Measurements from ENCODE around the gene SHF.

The SHF gene

DNA sequence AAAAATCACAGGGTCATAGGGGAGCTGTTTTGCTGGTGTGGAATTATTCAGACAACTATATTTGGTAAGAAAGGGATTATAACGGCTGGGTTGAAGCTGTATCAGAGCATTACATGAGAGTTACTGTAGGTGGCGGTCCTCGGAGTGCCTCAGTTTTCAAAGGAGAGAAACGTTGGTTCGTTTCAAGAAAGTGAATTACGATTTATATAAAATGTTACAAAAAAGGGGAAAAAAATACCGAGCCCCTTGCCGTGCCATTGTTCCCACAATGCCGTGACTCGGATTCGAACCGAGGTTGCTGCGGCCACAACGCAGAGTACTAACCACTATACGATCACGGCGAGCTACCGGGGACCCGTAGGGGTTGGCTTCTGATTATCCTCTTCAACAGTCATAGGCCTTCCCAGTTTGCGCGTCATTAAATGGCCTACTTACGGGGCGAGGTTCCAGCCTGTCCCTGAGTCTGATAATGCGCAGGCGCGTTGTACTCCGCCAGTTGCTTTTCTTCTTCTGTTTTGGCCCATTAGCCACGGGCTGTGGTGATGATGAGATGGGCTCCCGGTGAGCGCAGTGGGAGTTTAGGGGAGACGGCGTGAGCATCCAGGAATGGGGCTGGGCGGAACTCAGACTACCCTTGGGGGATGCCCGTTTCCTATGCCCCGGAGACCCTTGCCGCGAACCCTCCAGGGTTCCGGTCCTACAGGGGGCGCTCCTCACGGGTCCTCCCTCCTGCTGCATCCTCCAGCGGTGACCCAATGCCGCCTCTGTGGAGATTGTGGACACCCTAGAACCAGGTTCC, 10.8 kb upstream of the SHF start:
- Histone ChIP-seq H3K4me3 (ENCODE audit: insufficient read depth, low read depth, low read length) (peak overlapping the region; percentile 98), H3K36me3 (ENCODE audit: control insufficient read depth, insufficient read depth, low read length) (no peaks in the 10 kb centered on the region), H3K4me1 (ENCODE audit: control insufficient read depth, insufficient read depth, low read length) (no peaks in the 10 kb centered on the region), H3K27ac (ENCODE audit: insufficient read depth, low read depth, low read length, poor library complexity, severe bottlenecking) (peak overlapping the region; percentile 9), H3K27me3 (ENCODE audit: control insufficient read depth, insufficient read depth, low read length, poor library complexity, severe bottlenecking) (no peaks in the 10 kb centered on the region), H3K9me3 (ENCODE audit: control insufficient read depth, low read length) (no peaks in the 10 kb centered on the region)
- WGBS, 2 experiments, result 0 to 1% methylated on average over 42 of the region's 42 CpGs

DNA sequence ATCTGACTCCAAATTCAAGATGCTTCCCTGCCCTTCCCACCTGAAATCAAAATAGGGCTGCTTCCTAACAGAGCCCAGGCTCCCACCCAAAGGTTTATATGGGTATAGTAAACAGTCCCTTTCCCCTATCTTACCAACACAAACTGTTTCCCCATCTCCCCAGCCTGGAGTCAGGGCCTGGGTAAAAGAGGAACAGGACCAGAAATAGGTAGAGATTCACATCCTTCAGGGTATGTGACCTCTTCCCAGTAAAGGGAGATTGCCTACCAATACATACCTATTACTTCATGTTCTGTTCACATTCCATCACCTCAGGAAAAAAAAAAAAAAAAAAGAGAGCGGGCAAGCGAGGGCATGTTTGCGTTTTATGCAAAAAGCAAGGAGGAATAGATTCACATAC, 9.7 kb upstream of the SHF start:
- no CpG with 5 or more reads among the region's 3 CpGs for WGBS, 2 experiments
- no peak overlapping the region for H3K4me3 ChIP-seq (ENCODE audit: insufficient read depth, low read depth, low read length)
- no peak overlapping the region for H3K27ac ChIP-seq (ENCODE audit: insufficient read depth, low read depth, low read length, poor library complexity, severe bottlenecking)

DNA sequence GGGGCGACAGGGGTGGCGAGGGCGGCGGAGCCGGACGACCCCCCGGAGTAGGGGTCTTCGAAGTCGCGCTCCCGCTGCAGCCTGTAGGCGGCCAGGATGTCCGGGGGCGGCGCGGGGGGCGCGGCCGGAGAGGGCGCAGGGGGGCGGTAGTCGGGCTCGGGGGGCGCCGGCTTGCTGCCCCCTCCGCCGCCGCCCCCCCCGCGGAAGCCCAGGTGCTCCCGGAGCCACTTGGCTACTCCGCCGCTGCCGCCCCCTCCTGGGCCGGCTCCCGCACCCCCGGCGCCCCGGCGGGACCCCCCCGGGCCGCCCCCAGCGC, 230 bp downstream of the SHF start:
- Histone ChIP-seq H3K27ac (ENCODE audit: insufficient read depth, low read depth, low read length, poor library complexity, severe bottlenecking) (no peak overlapping the region), H3K9me3 (ENCODE audit: control insufficient read depth, low read length) (no peaks in the 10 kb centered on the region), H3K4me1 (ENCODE audit: control insufficient read depth, insufficient read depth, low read length) (peaks cover 28% of the 10 kb centered on the region), H3K4me3 (ENCODE audit: insufficient read depth, low read depth, low read length) (peak overlapping the region; percentile 76), H3K27me3 (ENCODE audit: control insufficient read depth, insufficient read depth, low read length, poor library complexity, severe bottlenecking) (peaks cover 25% of the 10 kb centered on the region), H3K36me3 (ENCODE audit: control insufficient read depth, insufficient read depth, low read length) (no peaks in the 10 kb centered on the region)
- WGBS, 2 experiments, result 1% methylated on average over 43 of the region's 43 CpGs

More for the DNA sequence above, 9.7 kb upstream of the SHF start:
- H3K27me3 ChIP-seq (ENCODE audit: control insufficient read depth, insufficient read depth, low read length, poor library complexity, severe bottlenecking), result no peaks in the 10 kb centered on the region
- no peaks in the 10 kb centered on the region for H3K36me3 ChIP-seq (ENCODE audit: control insufficient read depth, insufficient read depth, low read length)
- H3K9me3 ChIP-seq (ENCODE audit: control insufficient read depth, low read length), result no peaks in the 10 kb centered on the region
- H3K4me1 ChIP-seq (ENCODE audit: control insufficient read depth, insufficient read depth, low read length), result no peaks in the 10 kb centered on the region

DNA sequence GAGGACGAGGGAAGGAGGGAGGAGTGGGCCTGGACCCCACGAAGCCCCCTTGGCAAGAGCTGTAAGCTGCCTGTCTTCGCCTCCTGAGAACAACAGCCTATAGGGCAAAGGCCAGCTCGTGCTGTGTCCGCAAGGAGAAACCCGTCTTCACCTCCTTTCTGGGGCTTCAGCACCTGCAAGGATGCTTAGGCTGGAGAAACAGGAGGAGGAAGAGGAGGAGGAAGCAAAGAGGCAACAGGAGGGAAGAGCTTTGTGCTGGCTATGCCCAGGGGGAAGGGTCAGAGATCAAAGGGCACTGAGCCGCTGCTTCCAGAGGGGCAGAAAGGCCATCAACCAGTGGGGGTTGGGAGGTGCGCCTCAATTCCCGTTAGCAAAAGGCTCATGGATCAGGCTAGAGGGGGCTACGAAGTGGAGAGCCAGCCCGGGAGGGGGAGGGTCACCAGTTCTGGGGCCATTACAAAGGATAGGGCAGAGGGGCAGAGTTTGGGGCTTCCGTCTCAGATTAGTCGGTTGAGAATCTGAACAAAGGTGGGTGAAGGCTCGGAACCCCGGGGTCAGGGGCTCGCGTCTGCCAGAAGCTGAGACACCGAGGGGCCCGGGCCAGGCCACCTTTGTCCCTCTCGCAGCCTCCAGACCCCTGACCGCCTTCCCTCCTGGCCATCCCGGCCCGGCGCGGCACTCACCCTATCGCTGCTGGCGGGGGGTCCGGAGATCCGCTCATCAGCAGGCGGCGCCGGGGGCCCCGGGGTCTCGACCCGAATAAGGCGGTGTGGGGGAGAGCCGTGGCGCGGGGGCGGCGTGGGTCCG, 792 bp downstream of the SHF start:
- H3K27me3 ChIP-seq (ENCODE audit: control insufficient read depth, insufficient read depth, low read length, poor library complexity, severe bottlenecking), result peaks cover 25% of the 10 kb centered on the region
- no peaks in the 10 kb centered on the region for H3K9me3 ChIP-seq (ENCODE audit: control insufficient read depth, low read length)
- H3K27ac ChIP-seq (ENCODE audit: insufficient read depth, low read depth, low read length, poor library complexity, severe bottlenecking), result peak overlapping the region; percentile 62
- H3K4me3 ChIP-seq (ENCODE audit: insufficient read depth, low read depth, low read length), result peak overlapping the region; percentile 76
- peaks cover 28% of the 10 kb centered on the region for H3K4me1 ChIP-seq (ENCODE audit: control insufficient read depth, insufficient read depth, low read length)
- WGBS, 2 experiments, result 3% methylated on average over 42 of the region's 42 CpGs
- no peaks in the 10 kb centered on the region for H3K36me3 ChIP-seq (ENCODE audit: control insufficient read depth, insufficient read depth, low read length)

DNA sequence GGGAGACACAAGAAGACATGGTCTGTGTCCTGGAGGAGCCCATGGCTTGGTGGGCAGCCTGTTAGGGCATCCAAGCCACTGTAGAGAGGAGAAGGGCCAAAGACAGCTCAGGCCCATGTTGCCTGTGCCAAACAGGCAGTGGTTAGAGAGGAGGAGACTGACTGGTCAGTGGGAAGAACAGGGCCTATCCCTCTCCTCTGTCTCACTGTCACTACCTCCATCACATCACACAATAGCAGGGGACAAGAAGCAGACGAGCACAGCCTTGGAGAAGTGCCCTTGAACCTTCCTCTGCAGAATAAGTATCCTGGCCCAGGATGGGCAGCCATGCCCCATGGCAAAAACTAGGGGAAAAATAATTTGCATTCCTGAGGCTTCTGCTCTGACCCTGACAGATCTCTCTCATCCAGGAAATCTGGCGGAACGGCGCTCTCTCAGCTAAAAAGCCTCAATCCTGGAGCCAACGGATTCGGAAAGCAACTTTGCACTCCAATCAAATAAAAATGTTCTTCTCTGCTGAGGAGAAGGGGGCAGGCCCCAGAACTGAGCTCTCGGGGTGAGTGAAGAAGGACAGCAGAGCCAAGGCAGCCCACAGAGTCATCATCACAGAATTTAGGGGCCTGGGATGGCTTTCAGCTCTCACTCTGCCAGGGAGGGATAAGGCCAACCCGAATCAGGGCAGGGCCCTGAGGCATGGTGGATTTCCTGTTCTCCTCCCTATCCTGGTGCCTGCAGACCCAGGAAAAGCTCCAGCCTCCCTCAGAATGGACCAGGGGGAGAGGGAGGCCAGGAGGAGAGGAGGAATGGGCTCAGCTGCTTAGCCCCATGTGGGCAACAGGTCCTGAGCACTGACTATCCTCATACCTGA, 1.6 kb downstream of the SHF start:
- Histone ChIP-seq H3K27ac (ENCODE audit: insufficient read depth, low read depth, low read length, poor library complexity, severe bottlenecking) (peak overlapping the region; percentile 62), H3K4me3 (ENCODE audit: insufficient read depth, low read depth, low read length) (peak overlapping the region; percentile 76), H3K4me1 (ENCODE audit: control insufficient read depth, insufficient read depth, low read length) (peaks cover 28% of the 10 kb centered on the region), H3K36me3 (ENCODE audit: control insufficient read depth, insufficient read depth, low read length) (no peaks in the 10 kb centered on the region), H3K27me3 (ENCODE audit: control insufficient read depth, insufficient read depth, low read length, poor library complexity, severe bottlenecking) (peaks cover 25% of the 10 kb centered on the region), H3K9me3 (ENCODE audit: control insufficient read depth, low read length) (no peaks in the 10 kb centered on the region)
- 76 to 78% methylated on average over 8 of the region's 8 CpGs for WGBS, 2 experiments

DNA sequence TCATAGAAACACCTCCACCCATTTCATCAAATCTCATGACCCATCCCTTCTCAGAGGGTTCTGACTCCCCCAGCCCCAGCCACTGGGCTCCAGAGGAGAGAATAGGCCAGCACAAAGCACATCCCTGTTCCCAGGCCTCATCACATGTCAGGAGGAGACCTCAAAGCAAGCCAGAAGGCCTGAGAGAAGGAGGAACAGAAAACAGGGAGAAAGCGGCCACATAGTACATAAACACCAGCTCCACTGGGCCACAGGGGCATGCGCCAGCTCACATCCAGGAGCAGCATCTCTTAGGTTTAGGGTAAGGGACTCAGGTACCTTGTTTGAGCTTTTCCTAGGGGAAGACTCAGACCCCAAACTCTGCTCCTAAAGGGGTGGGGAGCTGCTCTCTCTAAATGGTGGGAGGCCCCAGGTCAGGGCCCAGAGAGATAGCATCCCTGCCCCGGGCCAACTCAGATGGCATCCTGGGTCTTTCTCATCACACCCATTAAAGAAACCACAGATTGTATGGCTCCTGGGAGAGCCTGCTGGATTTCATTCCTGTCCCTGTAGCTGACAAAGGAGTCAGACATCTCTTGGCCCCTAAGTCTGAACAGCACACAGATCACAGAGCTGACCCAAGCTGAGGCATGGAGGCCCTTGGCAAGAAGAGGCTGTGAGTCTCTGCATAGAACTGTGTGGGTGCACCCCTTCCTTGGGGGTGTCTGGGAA, 2.5 kb downstream of the SHF start:
- Histone ChIP-seq H3K36me3 (ENCODE audit: control insufficient read depth, insufficient read depth, low read length) (no peaks in the 10 kb centered on the region), H3K27me3 (ENCODE audit: control insufficient read depth, insufficient read depth, low read length, poor library complexity, severe bottlenecking) (peaks cover 23% of the 10 kb centered on the region), H3K4me1 (ENCODE audit: control insufficient read depth, insufficient read depth, low read length) (peaks cover 28% of the 10 kb centered on the region), H3K27ac (ENCODE audit: insufficient read depth, low read depth, low read length, poor library complexity, severe bottlenecking) (no peak overlapping the region), H3K4me3 (ENCODE audit: insufficient read depth, low read depth, low read length) (peak overlapping the region; percentile 76), H3K9me3 (ENCODE audit: control insufficient read depth, low read length) (no peaks in the 10 kb centered on the region)
- 92 to 94% methylated on average over 3 of the region's 3 CpGs for WGBS, 2 experiments

DNA sequence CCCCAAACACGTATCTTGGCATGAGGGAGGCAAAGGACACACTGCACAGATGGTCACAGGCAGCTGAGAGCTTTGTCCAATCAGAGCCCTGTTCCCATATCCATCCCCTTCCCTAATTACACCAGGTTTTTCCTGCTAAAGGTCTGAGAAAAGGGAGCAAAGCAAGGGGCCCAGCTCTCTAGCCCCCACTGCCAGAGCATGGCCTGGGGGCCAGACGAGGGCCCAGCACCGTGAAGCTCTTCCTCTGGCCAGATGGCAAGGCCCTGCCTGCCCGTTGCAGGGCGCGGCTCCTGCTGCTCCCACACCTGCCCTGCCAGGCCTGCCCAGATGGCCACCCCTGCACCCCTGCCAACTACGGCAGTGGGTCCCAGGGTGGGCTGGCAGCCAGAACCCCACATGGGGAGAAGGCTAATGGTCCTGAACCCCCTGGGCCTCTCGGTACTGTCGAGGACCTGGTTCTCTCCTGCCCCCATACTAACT, 3.2 kb downstream of the SHF start:
- no peak overlapping the region for H3K27ac ChIP-seq (ENCODE audit: insufficient read depth, low read depth, low read length, poor library complexity, severe bottlenecking)
- peaks cover 16% of the 10 kb centered on the region for H3K27me3 ChIP-seq (ENCODE audit: control insufficient read depth, insufficient read depth, low read length, poor library complexity, severe bottlenecking)
- WGBS, 2 experiments, result 88 to 92% methylated on average over 9 of the region's 9 CpGs
- H3K36me3 ChIP-seq (ENCODE audit: control insufficient read depth, insufficient read depth, low read length), result no peaks in the 10 kb centered on the region
- H3K4me1 ChIP-seq (ENCODE audit: control insufficient read depth, insufficient read depth, low read length), result peaks cover 28% of the 10 kb centered on the region
- H3K4me3 ChIP-seq (ENCODE audit: insufficient read depth, low read depth, low read length), result no peak overlapping the region
- H3K9me3 ChIP-seq (ENCODE audit: control insufficient read depth, low read length), result no peaks in the 10 kb centered on the region

DNA sequence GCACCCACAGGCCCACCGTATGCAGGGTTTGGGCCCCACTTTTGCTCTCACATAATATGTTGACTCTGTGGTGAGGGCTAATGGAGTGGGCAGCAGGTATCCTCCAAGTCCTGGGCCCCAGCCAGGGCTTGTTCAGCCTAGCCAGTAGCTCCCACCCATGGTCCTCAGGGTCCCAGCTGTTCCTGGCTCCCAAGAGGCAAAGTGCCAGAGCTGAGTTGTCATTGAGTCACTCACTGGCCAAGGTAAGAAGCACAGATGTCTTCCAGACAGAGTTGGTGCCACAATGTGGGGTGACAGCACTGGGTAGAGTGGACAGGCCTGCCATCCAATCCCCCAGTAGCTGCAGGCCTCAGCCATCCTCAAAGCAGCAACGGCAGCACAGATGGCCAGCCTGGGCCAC, 4.3 kb downstream of the SHF start:
- Histone ChIP-seq H3K36me3 (ENCODE audit: control insufficient read depth, insufficient read depth, low read length) (no peaks in the 10 kb centered on the region), H3K27me3 (ENCODE audit: control insufficient read depth, insufficient read depth, low read length, poor library complexity, severe bottlenecking) (peaks cover 5% of the 10 kb centered on the region), H3K4me1 (ENCODE audit: control insufficient read depth, insufficient read depth, low read length) (peaks cover 28% of the 10 kb centered on the region), H3K9me3 (ENCODE audit: control insufficient read depth, low read length) (no peaks in the 10 kb centered on the region), H3K27ac (ENCODE audit: insufficient read depth, low read depth, low read length, poor library complexity, severe bottlenecking) (no peak overlapping the region), H3K4me3 (ENCODE audit: insufficient read depth, low read depth, low read length) (no peak overlapping the region)
- WGBS, 2 experiments, result 94 to 95% methylated on average over 2 of the region's 2 CpGs

DNA sequence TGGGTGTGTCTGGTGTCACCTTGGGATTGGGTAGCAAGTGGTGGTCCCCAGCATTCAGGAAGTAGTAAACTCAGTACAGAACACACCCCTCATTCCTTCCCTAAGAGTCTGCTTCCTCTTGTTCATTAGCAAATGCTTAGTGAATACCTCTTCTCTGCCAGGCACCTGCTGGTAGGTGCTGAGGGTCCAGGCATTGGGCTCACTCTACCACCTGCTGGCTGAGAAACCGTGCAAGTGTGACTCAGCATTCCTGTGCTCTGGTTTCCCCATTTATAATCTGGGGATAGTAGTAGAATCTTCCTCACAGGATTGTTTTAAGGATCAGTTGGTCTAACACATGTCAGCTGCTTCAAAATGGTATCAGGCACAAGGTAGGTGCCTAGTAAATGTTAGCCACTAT, 4.8 kb downstream of the SHF start:
- 0 to 31% methylated on average over 1 of the region's 1 CpG for WGBS, 2 experiments
- Histone ChIP-seq H3K9me3 (ENCODE audit: control insufficient read depth, low read length) (no peaks in the 10 kb centered on the region), H3K4me1 (ENCODE audit: control insufficient read depth, insufficient read depth, low read length) (peaks cover 28% of the 10 kb centered on the region), H3K27ac (ENCODE audit: insufficient read depth, low read depth, low read length, poor library complexity, severe bottlenecking) (no peak overlapping the region), H3K36me3 (ENCODE audit: control insufficient read depth, insufficient read depth, low read length) (no peaks in the 10 kb centered on the region), H3K4me3 (ENCODE audit: insufficient read depth, low read depth, low read length) (no peak overlapping the region), H3K27me3 (ENCODE audit: control insufficient read depth, insufficient read depth, low read length, poor library complexity, severe bottlenecking) (peaks cover under 1% of the 10 kb centered on the region)
